ENCODE data around the gene RUNX2. TPM values are rescaled to one million over a fixed set of nuclear protein-coding genes. Genes with fewer than 3 reads are reported as not detected.

The RUNX2 gene
- total and polyA plus RNA-seq, 9 of the 15 experiments (the other 6 are each of a cell fraction or from before 2014, with no cell fraction given), result 0.29 to 1.00 (median 0.43) TPM

- no peaks in the 10 kb centered on the region for H3K79me2 ChIP-seq (ENCODE audit: control insufficient read depth, insufficient read depth, low read length)
- TF ChIP-seq EP300 (IDR thresholded peaks at IDR 0.05; ENCODE audit: low read length), result no peak
- TF ChIP-seq HMGN3 (IDR thresholded peaks at IDR 0.05; ENCODE audit: borderline replicate concordance, extremely low read depth, insufficient read length, low read depth, low read length), result no peak
- TF ChIP-seq ZNF224 (CRISPR knock-in tag; IDR thresholded peaks at IDR 0.05), result no peak
- TF ChIP-seq USF1 (CRISPR knock-in tag; IDR thresholded peaks at IDR 0.05), result no peak
- TF ChIP-seq ZFP30 (CRISPR knock-in tag; IDR thresholded peaks at IDR 0.05; ENCODE audit: borderline replicate concordance), result no peak
- no peak for TF ChIP-seq CBFB (CRISPR knock-in tag; IDR thresholded peaks at IDR 0.05)
- TF ChIP-seq ZNF696 (CRISPR knock-in tag; conservative IDR thresholded peaks at IDR 0.05), result no peak
- TF ChIP-seq NR2F6 (CRISPR knock-in tag; IDR thresholded peaks at IDR 0.05), result no peak
- TF ChIP-seq ZNF512 (tag; IDR thresholded peaks at IDR 0.05), result no peak
- no peak for TF ChIP-seq CGGBP1 (CRISPR knock-in tag; IDR thresholded peaks at IDR 0.05)
- TF ChIP-seq NR0B1 (IDR thresholded peaks at IDR 0.05; ENCODE audit: partially characterized antibody), result no peak
- TF ChIP-seq TGIF2 (CRISPR knock-in tag; IDR thresholded peaks at IDR 0.05), result no peak
- TF ChIP-seq SIRT6 (IDR thresholded peaks at IDR 0.05; ENCODE audit: low read depth, low read length), result no peak
- TF ChIP-seq SETDB1 (IDR thresholded peaks at IDR 0.05; ENCODE audit: low read length), result no peak
- TF ChIP-seq RB1 (IDR thresholded peaks at IDR 0.05; ENCODE audit: low read depth), result no peak
- no peak for TF ChIP-seq EWSR1 (IDR thresholded peaks at IDR 0.05; ENCODE audit: borderline replicate concordance, low read depth, partially characterized antibody)
- no peak for TF ChIP-seq LCOR (CRISPR knock-in tag; IDR thresholded peaks at IDR 0.05)
- TF ChIP-seq ZNF436 (CRISPR knock-in tag; IDR thresholded peaks at IDR 0.05), result no peak
- ChIA-PET CTCF (ENCODE audit: low intra/inter-chr PET ratio) (no interaction called here), POLR2A (no interaction called here)
- no peak overlapping the region for H3K9ac ChIP-seq (ENCODE audit: insufficient read depth in 1 of 2, low read depth in 2 of 2, low read length in 2 of 2)
- peaks cover 6 to 8% of the 10 kb centered on the region in 2 experiments; a peak in 4 of 5 replicates for H3K27me3 ChIP-seq (ENCODE audit: control insufficient read depth in 2 of 2, insufficient read depth in 2 of 2, low read length in 2 of 2)
- WGBS (ENCODE audit: insufficient coverage, low coverage, missing lambda C conversion rate), result 0% methylated on average over 3 of the region's 3 CpGs
- in situ Hi-C loops (cut with MboI) (no loop called here), intact Hi-C loops (cut with micrococcal nuclease) (no loop called here)
- DNase-seq (ENCODE audit: extremely low read depth in 1 of 4, low spot score in 3 of 4) (no peak), FAIRE-seq (no peak), ATAC-seq (no peak)
- H3K9me1 ChIP-seq (ENCODE audit: control insufficient read depth, insufficient read depth, low read length), result no peaks in the 10 kb centered on the region
- no peaks in the 10 kb centered on the region for H3K36me3 ChIP-seq (ENCODE audit: control insufficient read depth, insufficient read depth, low read length)
- BruUV-seq (replicated peaks), result no TSS peak
- H3K4me3 ChIP-seq, result no peak overlapping the region
- H3K4me2 ChIP-seq (ENCODE audit: insufficient read depth, low read length), result no peak overlapping the region
- no peaks in the 10 kb centered on the region for H3K9me3 ChIP-seq (replicated peaks; ENCODE audit: control insufficient read depth, insufficient read depth, low read depth, low read length)
- H2AFZ ChIP-seq (ENCODE audit: low read depth, low read length), result no peak overlapping the region
- H3K27ac ChIP-seq (ENCODE audit: extremely low read depth, low read depth, low read length), result no peak overlapping the region
- no peaks in the 10 kb centered on the region for H3K4me1 ChIP-seq (replicated peaks in 1 of 2; ENCODE audit: control insufficient read depth in 2 of 2, insufficient read depth in 2 of 2, low read length in 2 of 2)
- H4K20me1 ChIP-seq (replicated peaks; ENCODE audit: control insufficient read depth, insufficient read depth, low read length), result no peaks in the 10 kb centered on the region
Measured at GRCh38 chr6:45589367-45589766, 261.2 kb downstream of the RUNX2 start.

All from K562 (cell line).